Measurements from ENCODE around the gene NUP160. TPM values are rescaled to one million over a fixed set of nuclear protein-coding genes. Genes with fewer than 3 reads are reported as not detected.
A peak's percentile ranks its signal among the peaks of the same experiment; 100 is the strongest.

The NUP160 gene
- total RNA-seq, 3 donors from 2014 or later (not counting 1 experiment from before 2014, with no cell fraction given): 36.6 to 53.3 (median 43.5) TPM

- Mint-ChIP-seq H3K27ac (no peak overlapping the region), H3K4me3 (no peak overlapping the region), H3K36me3 (no peaks in the 10 kb centered on the region), H3K9me3 (no peaks in the 10 kb centered on the region), H3K27me3 (ENCODE audit: low read depth in 2 of 2) (no peaks in the 10 kb centered on the region), H3K4me1 (no peaks in the 10 kb centered on the region)
- intact Hi-C loops (cut with micrococcal nuclease): no loop called here
- ATAC-seq (no peak), DNase-seq (no peak)
- TF ChIP-seq, protein P1, sequence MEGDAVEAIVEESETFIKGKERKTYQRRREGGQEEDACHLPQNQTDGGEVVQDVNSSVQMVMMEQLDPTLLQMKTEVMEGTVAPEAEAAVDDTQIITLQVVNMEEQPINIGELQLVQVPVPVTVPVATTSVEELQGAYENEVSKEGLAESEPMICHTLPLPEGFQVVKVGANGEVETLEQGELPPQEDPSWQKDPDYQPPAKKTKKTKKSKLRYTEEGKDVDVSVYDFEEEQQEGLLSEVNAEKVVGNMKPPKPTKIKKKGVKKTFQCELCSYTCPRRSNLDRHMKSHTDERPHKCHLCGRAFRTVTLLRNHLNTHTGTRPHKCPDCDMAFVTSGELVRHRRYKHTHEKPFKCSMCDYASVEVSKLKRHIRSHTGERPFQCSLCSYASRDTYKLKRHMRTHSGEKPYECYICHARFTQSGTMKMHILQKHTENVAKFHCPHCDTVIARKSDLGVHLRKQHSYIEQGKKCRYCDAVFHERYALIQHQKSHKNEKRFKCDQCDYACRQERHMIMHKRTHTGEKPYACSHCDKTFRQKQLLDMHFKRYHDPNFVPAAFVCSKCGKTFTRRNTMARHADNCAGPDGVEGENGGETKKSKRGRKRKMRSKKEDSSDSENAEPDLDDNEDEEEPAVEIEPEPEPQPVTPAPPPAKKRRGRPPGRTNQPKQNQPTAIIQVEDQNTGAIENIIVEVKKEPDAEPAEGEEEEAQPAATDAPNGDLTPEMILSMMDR (IDR thresholded peaks at IDR 0.05): no peak
- no peaks in the 10 kb centered on the region for H3K36me3 ChIP-seq (ENCODE audit: control insufficient read depth, insufficient read depth, low read length)
- no peak overlapping the region for H3K27ac ChIP-seq (ENCODE audit: low read length)
- H3K4me1 ChIP-seq (ENCODE audit: control insufficient read depth, insufficient read depth, low read length): no peaks in the 10 kb centered on the region
- no peak overlapping the region for H3K4me3 ChIP-seq (ENCODE audit: low read length)
- 80% methylated on average over 3 of the region's 3 CpGs for WGBS (ENCODE audit: insufficient coverage)
- H3K27me3 ChIP-seq (ENCODE audit: control insufficient read depth, insufficient read depth, low read length): no peaks in the 10 kb centered on the region
- H3K9me3 ChIP-seq (ENCODE audit: control insufficient read depth, insufficient read depth, low read length): no peaks in the 10 kb centered on the region
Measured at GRCh38 chr11:47891886-47892285, 43.7 kb upstream of the NUP160 start.

- peak in 1 of 2 donors; percentile 27 for DNase-seq
- Histone ChIP-seq H3K36me3 (ENCODE audit: control insufficient read depth, insufficient read depth, low read length) (no peaks in the 10 kb centered on the region), H3K27me3 (ENCODE audit: control insufficient read depth, insufficient read depth, low read length) (no peaks in the 10 kb centered on the region), H3K9me3 (ENCODE audit: control insufficient read depth, insufficient read depth, low read length) (no peaks in the 10 kb centered on the region), H3K4me1 (ENCODE audit: control insufficient read depth, insufficient read depth, low read length) (no peaks in the 10 kb centered on the region), H3K27ac (ENCODE audit: low read length) (no peak overlapping the region), H3K4me3 (ENCODE audit: low read length) (no peak overlapping the region)
- Mint-ChIP-seq H3K27ac (no peak overlapping the region), H3K4me3 (no peak overlapping the region), H3K36me3 (no peaks in the 10 kb centered on the region), H3K9me3 (no peaks in the 10 kb centered on the region), H3K27me3 (ENCODE audit: low read depth in 2 of 2) (no peaks in the 10 kb centered on the region), H3K4me1 (no peaks in the 10 kb centered on the region)
- intact Hi-C loops (cut with micrococcal nuclease): no loop called here
- ATAC-seq: no peak
- TF ChIP-seq, protein P1 (IDR thresholded peaks at IDR 0.05): no peak
- 40% methylated on average over 3 of the region's 4 CpGs for WGBS (ENCODE audit: insufficient coverage)
Measured at GRCh38 chr11:47889714-47890441, 41.7 kb upstream of the NUP160 start.

GRCh38 chr11:47887910-47888569 lies 39.9 kb upstream of the NUP160 start:
- H3K4me3 Mint-ChIP-seq: no peak overlapping the region
- no peaks in the 10 kb centered on the region for H3K36me3 Mint-ChIP-seq
- no peak overlapping the region for H3K27ac Mint-ChIP-seq
- H3K9me3 Mint-ChIP-seq: no peaks in the 10 kb centered on the region
- WGBS (ENCODE audit: insufficient coverage): 90% methylated on average over 3 of the region's 5 CpGs
- no peaks in the 10 kb centered on the region for H3K36me3 ChIP-seq (ENCODE audit: control insufficient read depth, insufficient read depth, low read length)
- TF ChIP-seq, protein P1 (IDR thresholded peaks at IDR 0.05): no peak
- no peaks in the 10 kb centered on the region for H3K27me3 Mint-ChIP-seq (ENCODE audit: low read depth in 2 of 2)
- DNase-seq (peak in 1 of 2 donors; percentile 36), ATAC-seq (no peak)
- H3K4me3 ChIP-seq (ENCODE audit: low read length): no peak overlapping the region
- intact Hi-C loops (cut with micrococcal nuclease): no loop called here
- H3K27ac ChIP-seq (ENCODE audit: low read length): no peak overlapping the region
- no peaks in the 10 kb centered on the region for H3K9me3 ChIP-seq (ENCODE audit: control insufficient read depth, insufficient read depth, low read length)
- H3K4me1 Mint-ChIP-seq: no peaks in the 10 kb centered on the region
- no peaks in the 10 kb centered on the region for H3K4me1 ChIP-seq (ENCODE audit: control insufficient read depth, insufficient read depth, low read length)
- no peaks in the 10 kb centered on the region for H3K27me3 ChIP-seq (ENCODE audit: control insufficient read depth, insufficient read depth, low read length)

Measured in natural killer cell (primary cell).